HEK293T (cell line): ENCODE results near the gene SUZ12.

Experiments
- BHLHE40 ChIP-seq: fragments of 450-650 bp; IDR thresholded peaks from 2 replicates; pipeline ENCODE4 v1.6.1; 2016; ENCODE audit warnings: mild to moderate bottlenecking, moderate library complexity, borderline replicate concordance
- ELF4 ChIP-seq: fragments of 450-650 bp; IDR thresholded peaks from 2 replicates; pipeline ENCODE4 v1.6.1; 2017; ENCODE audit warnings: antibody characterized with exemption
- LEF1 ChIP-seq: fragments of 450-650 bp; IDR thresholded peaks from 2 replicates; pipeline ENCODE4 v1.6.1; 2017; ENCODE audit warnings: mild to moderate bottlenecking, borderline replicate concordance
- NFRKB ChIP-seq: fragments of 450-650 bp; IDR thresholded peaks from 2 replicates; pipeline ENCODE4 v1.6.1; 2016; ENCODE audit warnings: mild to moderate bottlenecking, moderate library complexity
- PKNOX1 ChIP-seq: fragments of 450-650 bp; IDR thresholded peaks from 2 replicates; pipeline ENCODE4 v1.6.1; 2016

GRCh38 chr17:31903401-31903800 is 33.4 kb upstream of the SUZ12 start:
- TF ChIP-seq BHLHE40, result no peak
- no peak for TF ChIP-seq NFRKB
- no peak for TF ChIP-seq ELF4
- TF ChIP-seq PKNOX1, result no peak
- no peak for TF ChIP-seq LEF1
